Neural cell (in vitro differentiated cells): Measurements from ENCODE around the gene ERGIC3. TPM values are rescaled to one million over a fixed set of nuclear protein-coding genes. Genes with fewer than 3 reads are reported as not detected.

Source experiments
- H2AFZ ChIP-seq: fragments of 200-600, 300-800 bp; sonication (generic), shearing (Covaris generic); 2 replicates; pipeline ENCODE4 v1.6.0; 2014; ENCODE audit warnings: low read depth, mild to moderate bottlenecking, antibody characterized with exemption, low read length, moderate library complexity
- H3F3A ChIP-seq: fragments of 200-600 bp; shearing (Covaris generic); 2 replicates; pipeline ENCODE4 v1.6.1; 2016; ENCODE audit warnings: mild to moderate bottlenecking, moderate library complexity, mixed read lengths, antibody characterized with exemption, low read length; ENCODE audit not compliant: insufficient read depth, poor library complexity, severe bottlenecking
- H3K27ac ChIP-seq: fragments of 200-600, 300-800 bp; sonication (generic), shearing (Covaris generic); 2 replicates; pipeline ENCODE4 v1.5.1; 2014; ENCODE audit warnings: mild to moderate bottlenecking, low read length, moderate library complexity
- H3K27me3 ChIP-seq: fragments of 300-800, 200-600 bp; sonication (generic), shearing (Covaris generic); 2 replicates; pipeline ENCODE4 v1.6.0; 2014; ENCODE audit warnings: mild to moderate bottlenecking, low read depth, low read length, moderate library complexity; ENCODE audit not compliant: insufficient read depth
- H3K36me3 ChIP-seq: fragments of 300-800, 200-600 bp; sonication (generic), shearing (Covaris generic); 2 replicates; pipeline ENCODE4 v1.5.1; 2014; ENCODE audit warnings: mild to moderate bottlenecking, antibody characterized with exemption, low read length, moderate library complexity; ENCODE audit not compliant: insufficient read depth
- H3K4me2 ChIP-seq: fragments of 300-800, 200-600 bp; sonication (generic), shearing (Covaris generic); 2 replicates; pipeline ENCODE4 v1.6.0; 2014; ENCODE audit warnings: mild to moderate bottlenecking, low read length
- H3K4me3 ChIP-seq: fragments of 300-800, 200-600 bp; sonication (generic), shearing (Covaris generic); 2 replicates; pipeline ENCODE4 v1.5.1; 2014; ENCODE audit warnings: mild to moderate bottlenecking, low read length, moderate library complexity
- H3K79me2 ChIP-seq: fragments of 200-600 bp; shearing (Covaris generic); replicated peaks from 2 replicates; pipeline ENCODE4 v1.6.0; 2014; ENCODE audit warnings: mild to moderate bottlenecking, low read length, moderate library complexity; ENCODE audit not compliant: insufficient read depth
- H3K9ac ChIP-seq: fragments of 300-800, 200-600 bp; sonication (generic), shearing (Covaris generic); 2 replicates; pipeline ENCODE4 v1.6.1; 2016; ENCODE audit warnings: mild to moderate bottlenecking, low read length, mixed read lengths
- H3K9me2 ChIP-seq: fragments of 200-600 bp; shearing (Covaris generic); 2 replicates; pipeline ENCODE4 v1.6.1; 2016; ENCODE audit warnings: mild to moderate bottlenecking, low read length, mixed read lengths; ENCODE audit not compliant: insufficient read depth
- H3K9me3 ChIP-seq: fragments of 200-600, 300-800 bp; sonication (generic), shearing (Covaris generic); 2 replicates; pipeline ENCODE4 v1.6.1; 2016; ENCODE audit warnings: mild to moderate bottlenecking, mixed run types, low read length, moderate library complexity, mixed read lengths
- H4K20me1 ChIP-seq: fragments of 200-600 bp; shearing (Covaris generic); 2 replicates; pipeline ENCODE4 v1.6.1; 2016; ENCODE audit warnings: mild to moderate bottlenecking, mixed run types; ENCODE audit not compliant: insufficient read depth
- EP300 ChIP-seq: fragments of 450-650 bp; conservative IDR thresholded peaks from 2 replicates; pipeline ENCODE4 v1.6.1; 2014; ENCODE audit warnings: antibody characterized with exemption, mild to moderate bottlenecking, moderate library complexity; ENCODE audit not compliant: poor library complexity, severe bottlenecking
- EZH2 ChIP-seq: fragments of 200-600, 300-800 bp; shearing (Covaris generic), sonication (generic); IDR thresholded peaks from 2 replicates; pipeline ENCODE4 v1.6.1; 2014; ENCODE audit warnings: antibody characterized with exemption, low read length, borderline replicate concordance, mild to moderate bottlenecking; ENCODE audit not compliant: insufficient read depth, poor library complexity, severe bottlenecking
- MXI1 ChIP-seq: fragments of 450-650 bp; conservative IDR thresholded peaks from 2 replicates; pipeline ENCODE4 v1.6.1; 2014; ENCODE audit warnings: antibody characterized with exemption, mild to moderate bottlenecking; ENCODE audit not compliant: poor library complexity, severe bottlenecking
- POLR2AphosphoS5 ChIP-seq: IDR thresholded peaks from 2 replicates; pipeline ENCODE4 v1.6.1; 2012
- RAD21 ChIP-seq: fragments of 450-650 bp; conservative IDR thresholded peaks from 2 replicates; pipeline ENCODE4 v1.6.1; 2014; ENCODE audit warnings: antibody characterized with exemption, mild to moderate bottlenecking, moderate library complexity
- REST ChIP-seq: IDR thresholded peaks from 2 replicates; pipeline ENCODE4 v1.6.1; 2012; ENCODE audit warnings: borderline replicate concordance
- SMC3 ChIP-seq: fragments of 450-650 bp; conservative IDR thresholded peaks from 2 replicates; pipeline ENCODE4 v1.6.1; 2014; ENCODE audit warnings: antibody characterized with exemption, mild to moderate bottlenecking, moderate library complexity; ENCODE audit not compliant: poor library complexity
- TAF1 ChIP-seq: IDR thresholded peaks from 2 replicates; pipeline ENCODE4 v1.6.1; 2012; ENCODE audit warnings: low read depth
- polyA plus RNA-seq: library from polyadenylated mRNA; depleted of rRNA; stranded (reverse); fragments of >200 nt; gene quantifications from 2 replicates; pipeline ENCODE4 v1.2.3, GENCODE V29; 2014
- TF ChIP-seq, protein P1 (sequence below): fragments of 450-650 bp; IDR thresholded peaks from 2 replicates; pipeline ENCODE4 v1.5.1; 2014; ENCODE audit warnings: antibody characterized with exemption, mild to moderate bottlenecking, moderate library complexity; ENCODE audit not compliant: poor library complexity, severe bottlenecking

The ERGIC3 gene
- polyA plus RNA-seq, 1 donor from 2014 or later: 385 TPM

- H3K27ac ChIP-seq: no peak overlapping the region
- H4K20me1 ChIP-seq: no peaks in the 10 kb centered on the region
- H3K79me2 ChIP-seq: no peaks in the 10 kb centered on the region
Observed at GRCh38 chr20:35506872-35507638, 34.8 kb upstream of the ERGIC3 start.

GRCh38 chr20:35508493-35509218, 33.2 kb upstream of the ERGIC3 start:
- no peak overlapping the region for H3K27ac ChIP-seq
- no peak overlapping the region for H2AFZ ChIP-seq
- H4K20me1 ChIP-seq: no peaks in the 10 kb centered on the region
- H3K4me2 ChIP-seq: no peak overlapping the region
- H3K9me2 ChIP-seq: no peaks in the 10 kb centered on the region
- H3K79me2 ChIP-seq: no peaks in the 10 kb centered on the region
- no peaks in the 10 kb centered on the region for H3K27me3 ChIP-seq
- H3K9ac ChIP-seq: no peak overlapping the region
- H3F3A ChIP-seq: no peaks in the 10 kb centered on the region
- TF ChIP-seq REST (no peak), RAD21 (no peak), SMC3 (no peak), TAF1 (no peak)
- no peaks in the 10 kb centered on the region for H3K36me3 ChIP-seq
- H3K9me3 ChIP-seq: no peaks in the 10 kb centered on the region
- H3K4me3 ChIP-seq: no peak overlapping the region

More at GRCh38 chr20:35506872-35507638, 34.8 kb upstream of the ERGIC3 start:
- no peak overlapping the region for H3K9ac ChIP-seq
- TF ChIP-seq POLR2AphosphoS5 (no peak), REST (no peak), EZH2 (no peak), EP300 (no peak), SMC3 (no peak), RAD21 (no peak), MXI1 (no peak), TAF1 (no peak)
- TF ChIP-seq, protein P1, sequence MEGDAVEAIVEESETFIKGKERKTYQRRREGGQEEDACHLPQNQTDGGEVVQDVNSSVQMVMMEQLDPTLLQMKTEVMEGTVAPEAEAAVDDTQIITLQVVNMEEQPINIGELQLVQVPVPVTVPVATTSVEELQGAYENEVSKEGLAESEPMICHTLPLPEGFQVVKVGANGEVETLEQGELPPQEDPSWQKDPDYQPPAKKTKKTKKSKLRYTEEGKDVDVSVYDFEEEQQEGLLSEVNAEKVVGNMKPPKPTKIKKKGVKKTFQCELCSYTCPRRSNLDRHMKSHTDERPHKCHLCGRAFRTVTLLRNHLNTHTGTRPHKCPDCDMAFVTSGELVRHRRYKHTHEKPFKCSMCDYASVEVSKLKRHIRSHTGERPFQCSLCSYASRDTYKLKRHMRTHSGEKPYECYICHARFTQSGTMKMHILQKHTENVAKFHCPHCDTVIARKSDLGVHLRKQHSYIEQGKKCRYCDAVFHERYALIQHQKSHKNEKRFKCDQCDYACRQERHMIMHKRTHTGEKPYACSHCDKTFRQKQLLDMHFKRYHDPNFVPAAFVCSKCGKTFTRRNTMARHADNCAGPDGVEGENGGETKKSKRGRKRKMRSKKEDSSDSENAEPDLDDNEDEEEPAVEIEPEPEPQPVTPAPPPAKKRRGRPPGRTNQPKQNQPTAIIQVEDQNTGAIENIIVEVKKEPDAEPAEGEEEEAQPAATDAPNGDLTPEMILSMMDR: no peak
- no peaks in the 10 kb centered on the region for H3K36me3 ChIP-seq
- no peak overlapping the region for H3K4me3 ChIP-seq
- H3K9me3 ChIP-seq: no peaks in the 10 kb centered on the region
- no peaks in the 10 kb centered on the region for H3K27me3 ChIP-seq
- H2AFZ ChIP-seq: no peak overlapping the region
- no peaks in the 10 kb centered on the region for H3K9me2 ChIP-seq
- no peak overlapping the region for H3K4me2 ChIP-seq
- no peaks in the 10 kb centered on the region for H3F3A ChIP-seq
